Gastrocnemius medialis (tissue), 4 donors: ENCODE measurements around the gene WNK3. TPM values are rescaled to one million over a fixed set of nuclear protein-coding genes. Genes with fewer than 3 reads are reported as not detected.

Experiments used
- ATAC-seq, 2 donors: fragments of 150-250 bp; one replicate each; pipeline ENCODE4 v1.9.1; 2016
- DNase-seq, 2 donors: peaks; one replicate each; pipeline ENCODE4 v3.0.0-alpha.2; 2019
- H3K27ac ChIP-seq, 4 donors: fragments of 200-600 bp; sonication (generic); 1 replicate in 1 of 4; 2 replicates in 3 of 4; pipeline ENCODE4 v1.5.1; 2016 to 2018; ENCODE audit warnings: mild to moderate bottlenecking in 2 of 4, moderate library complexity in 1 of 4
- H3K27me3 ChIP-seq, 3 donors: fragments of 200-600 bp; sonication (generic) in 2 of 3; 1 replicate in 1 of 3; 2 replicates in 2 of 3; pipeline versions ENCODE4 v1.5.1 to v1.6.0; 2016 to 2019; ENCODE audit warnings: mild to moderate bottlenecking in 1 of 3, moderate library complexity in 1 of 3
- H3K36me3 ChIP-seq, 2 donors: fragments of 200-600 bp; sonication (generic) in 1 of 2; one replicate each; pipeline ENCODE4 v1.5.1; 2017 to 2018
- H3K4me1 ChIP-seq, 2 donors: fragments of 200-600 bp; sonication (generic) in 1 of 2; one replicate each; pipeline ENCODE4 v1.5.1; 2016 to 2017; ENCODE audit warnings: mild to moderate bottlenecking in 2 of 2
- H3K4me3 ChIP-seq, 4 donors: fragments of 200-600 bp; sonication (generic) in 3 of 4; 1 replicate in 1 of 4; 2 replicates in 3 of 4; pipeline ENCODE4 v1.5.1; 2016 to 2019; ENCODE audit warnings: mild to moderate bottlenecking in 2 of 4
- H3K9me3 ChIP-seq, 3 donors: fragments of 200-600 bp; sonication (generic) in 2 of 3; 1 replicate in 1 of 3; 2 replicates in 2 of 3; pipeline ENCODE4 v1.5.1; 2016 to 2019
- POLR2A ChIP-seq, 2 donors: fragments of 450-650 bp; IDR thresholded peaks; one replicate each; pipeline ENCODE4 v1.6.1; 2017; ENCODE audit warnings: antibody characterized with exemption in 2 of 2, mild to moderate bottlenecking in 2 of 2, moderate library complexity in 2 of 2
- in situ Hi-C, 4 donors: fragments of 200-750 bp; cut with MboI; loops; one replicate each; pipeline versions ENCODE4 v1.15.0 to v1.8.0; 2017; ENCODE audit warnings: low sequenced_read_pairs in 4 of 4
- intact Hi-C: fragments of 100-400 bp; cut with DNase I; formaldehyde crosslinking; loops from one replicate; pipeline ENCODE4 v1.15.1; 2023; ENCODE audit warnings: low total_unique reads
- total RNA-seq, 4 donors: library from RNA; depleted of rRNA; stranded (reverse); fragments of >200 nt; gene quantifications; one replicate each; pipeline versions ENCODE4 v1.1.0 to v1.2.3, GENCODE V29; 2016
- TF ChIP-seq, protein P1 (sequence below), 5 experiments: fragments of 450-650 bp in 3 of 5; fragments of 200-600 bp in 2 of 5; sonication (generic) in 2 of 5; IDR thresholded peaks in 4 of 5; conservative IDR thresholded peaks in 1 of 5; 1 replicate in 4 of 5; 2 replicates in 1 of 5; pipeline ENCODE4 v1.5.1; 2016 to 2019; ENCODE audit warnings: antibody characterized with exemption in 5 of 5, mild to moderate bottlenecking in 3 of 5, moderate library complexity in 3 of 5

Gene WNK3
- total RNA-seq, 4 donors from 2014 or later, result 0.02 to 0.16 (median 0.08) TPM

GRCh38 chrX:54178100-54178940 is 179.5 kb downstream of the WNK3 start:
- peaks cover 38 to 41% of the 10 kb centered on the region in 2 donors for H3K4me1 ChIP-seq
- intact Hi-C loops, result no loop called here
- ATAC-seq (no peak), DNase-seq (no peak)
- no peak overlapping the region for H3K27ac ChIP-seq
- in situ Hi-C loops, result loop anchor here in 2 of 4 donors (10.0 to 25.0 kb wide), 2 partner anchors 134 to 359 kb away; partner anchors contain the start of genes GNL3L (in 2 of the 2) and PHF8 (in 1 of the 2)
- no peaks in the 10 kb centered on the region for H3K9me3 ChIP-seq
- no peaks in the 10 kb centered on the region for H3K27me3 ChIP-seq
- TF ChIP-seq POLR2A (IDR thresholded peaks at IDR 0.05), result no peak
- TF ChIP-seq, protein P1, sequence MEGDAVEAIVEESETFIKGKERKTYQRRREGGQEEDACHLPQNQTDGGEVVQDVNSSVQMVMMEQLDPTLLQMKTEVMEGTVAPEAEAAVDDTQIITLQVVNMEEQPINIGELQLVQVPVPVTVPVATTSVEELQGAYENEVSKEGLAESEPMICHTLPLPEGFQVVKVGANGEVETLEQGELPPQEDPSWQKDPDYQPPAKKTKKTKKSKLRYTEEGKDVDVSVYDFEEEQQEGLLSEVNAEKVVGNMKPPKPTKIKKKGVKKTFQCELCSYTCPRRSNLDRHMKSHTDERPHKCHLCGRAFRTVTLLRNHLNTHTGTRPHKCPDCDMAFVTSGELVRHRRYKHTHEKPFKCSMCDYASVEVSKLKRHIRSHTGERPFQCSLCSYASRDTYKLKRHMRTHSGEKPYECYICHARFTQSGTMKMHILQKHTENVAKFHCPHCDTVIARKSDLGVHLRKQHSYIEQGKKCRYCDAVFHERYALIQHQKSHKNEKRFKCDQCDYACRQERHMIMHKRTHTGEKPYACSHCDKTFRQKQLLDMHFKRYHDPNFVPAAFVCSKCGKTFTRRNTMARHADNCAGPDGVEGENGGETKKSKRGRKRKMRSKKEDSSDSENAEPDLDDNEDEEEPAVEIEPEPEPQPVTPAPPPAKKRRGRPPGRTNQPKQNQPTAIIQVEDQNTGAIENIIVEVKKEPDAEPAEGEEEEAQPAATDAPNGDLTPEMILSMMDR (IDR thresholded peaks at IDR 0.05 in 4 of 5, conservative IDR thresholded peaks at IDR 0.05 in 1 of 5), result no peak
- H3K4me3 ChIP-seq, result no peak overlapping the region
- H3K36me3 ChIP-seq, result no peaks in the 10 kb centered on the region

DNA sequence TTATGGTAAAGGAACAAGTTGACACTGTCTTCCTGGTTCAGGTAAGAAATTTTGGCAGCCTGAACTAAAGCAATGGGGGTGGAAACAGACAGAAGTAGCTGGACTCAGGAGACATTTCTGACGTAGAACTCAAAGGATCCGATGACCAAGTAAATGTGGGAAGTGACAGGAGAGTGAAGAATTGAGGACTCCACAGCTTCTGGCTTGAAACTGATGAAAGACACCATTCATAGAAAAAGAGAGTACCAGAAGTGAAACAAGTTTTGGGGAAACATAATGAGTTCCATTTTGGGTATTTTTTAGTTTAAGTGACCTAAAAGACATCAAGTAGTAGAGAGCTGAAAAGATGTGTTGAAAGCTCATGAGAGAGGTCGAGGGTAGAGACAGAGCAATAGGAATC is 180.5 kb downstream of the WNK3 start:
- H3K4me3 ChIP-seq, result no peak overlapping the region
- H3K9me3 ChIP-seq, result no peaks in the 10 kb centered on the region
- no peak for ATAC-seq
- in situ Hi-C loops, result loop anchor here in 2 of 4 donors (10.0 to 25.0 kb wide), 2 partner anchors 133 to 360 kb away; partner anchors contain the start of genes GNL3L (in 2 of the 2) and PHF8 (in 1 of the 2)
- intact Hi-C loops, result no loop called here
- peaks cover 38 to 41% of the 10 kb centered on the region in 2 donors for H3K4me1 ChIP-seq
- H3K27ac ChIP-seq, result peak overlapping the region in 1 of 4 donors; percentile 35
- no peak for DNase-seq
- TF ChIP-seq POLR2A (IDR thresholded peaks at IDR 0.05), result no peak
- TF ChIP-seq, protein P1 (IDR thresholded peaks at IDR 0.05 in 4 of 5, conservative IDR thresholded peaks at IDR 0.05 in 1 of 5), result no peak
- H3K27me3 ChIP-seq, result no peaks in the 10 kb centered on the region
- no peaks in the 10 kb centered on the region for H3K36me3 ChIP-seq

DNA sequence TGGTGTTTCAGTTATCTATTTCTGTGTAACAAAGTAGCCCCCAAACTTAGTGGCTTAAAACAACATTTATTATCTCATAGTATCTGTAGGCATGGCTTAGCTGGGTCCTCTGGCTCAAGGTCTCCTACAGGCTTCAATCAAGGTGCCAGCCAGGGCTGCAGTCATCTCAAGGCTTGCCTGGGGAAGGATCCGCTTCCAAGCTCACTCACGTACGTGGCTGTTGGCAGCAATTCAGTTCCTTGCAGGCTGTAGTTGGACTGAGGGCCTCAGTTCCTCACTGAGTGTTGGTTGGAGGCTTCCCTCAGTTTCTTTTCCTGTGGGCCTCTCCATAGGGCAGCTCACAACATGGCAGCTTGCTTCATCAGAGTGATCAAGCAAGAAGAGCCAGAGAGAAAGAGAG is 184.1 kb downstream of the WNK3 start:
- H3K27me3 ChIP-seq, result no peaks in the 10 kb centered on the region
- no peak overlapping the region for H3K4me3 ChIP-seq
- in situ Hi-C loops, result loop anchor here in 1 of 4 donors (10.0 kb wide), 1 partner anchor 129 kb away; the partner anchor contains the start of gene PHF8
- no peak for DNase-seq
- H3K36me3 ChIP-seq, result no peaks in the 10 kb centered on the region
- H3K9me3 ChIP-seq, result no peaks in the 10 kb centered on the region
- ATAC-seq, result no peak
- TF ChIP-seq, protein P1 (IDR thresholded peaks at IDR 0.05 in 4 of 5, conservative IDR thresholded peaks at IDR 0.05 in 1 of 5), result no peak
- no peak for TF ChIP-seq POLR2A (IDR thresholded peaks at IDR 0.05)
- peaks cover 10 to 24% of the 10 kb centered on the region in 2 donors for H3K4me1 ChIP-seq
- no peak overlapping the region for H3K27ac ChIP-seq
- intact Hi-C loops, result no loop called here

- DNase-seq (no peak), ATAC-seq (no peak)
- no peaks in the 10 kb centered on the region for H3K9me3 ChIP-seq
- intact Hi-C loops (no loop called here), in situ Hi-C loops (loop anchor here in 1 of 4 donors (10.0 kb wide), 1 partner anchor 128 kb away; the partner anchor contains the start of gene PHF8)
- no peak overlapping the region for H3K27ac ChIP-seq
- no peaks in the 10 kb centered on the region for H3K36me3 ChIP-seq
- H3K4me1 ChIP-seq, result peaks cover 6 to 15% of the 10 kb centered on the region in 2 donors
- H3K4me3 ChIP-seq, result no peak overlapping the region
- no peak for TF ChIP-seq POLR2A (IDR thresholded peaks at IDR 0.05)
- TF ChIP-seq, protein P1 (IDR thresholded peaks at IDR 0.05 in 4 of 5, conservative IDR thresholded peaks at IDR 0.05 in 1 of 5), result no peak
- H3K27me3 ChIP-seq, result no peaks in the 10 kb centered on the region
Observed at GRCh38 chrX:54172455-54172854, 185.4 kb downstream of the WNK3 start.
